Stimulated activated CD8-positive, alpha-beta memory T cell treated with anti-CD3 and anti-CD28 coated beads, Interleukin-7, amount 100 ng/mL, for 1 hour (primary cell): ENCODE results near the gene DPH2.

Experiments used
- DNase-seq, 2 donors: peaks; one replicate each; pipeline ENCODE4 v3.0.0-alpha.2; 2020; ENCODE audit warnings: low read depth in 2 of 2

DPH2 gene, protein sequence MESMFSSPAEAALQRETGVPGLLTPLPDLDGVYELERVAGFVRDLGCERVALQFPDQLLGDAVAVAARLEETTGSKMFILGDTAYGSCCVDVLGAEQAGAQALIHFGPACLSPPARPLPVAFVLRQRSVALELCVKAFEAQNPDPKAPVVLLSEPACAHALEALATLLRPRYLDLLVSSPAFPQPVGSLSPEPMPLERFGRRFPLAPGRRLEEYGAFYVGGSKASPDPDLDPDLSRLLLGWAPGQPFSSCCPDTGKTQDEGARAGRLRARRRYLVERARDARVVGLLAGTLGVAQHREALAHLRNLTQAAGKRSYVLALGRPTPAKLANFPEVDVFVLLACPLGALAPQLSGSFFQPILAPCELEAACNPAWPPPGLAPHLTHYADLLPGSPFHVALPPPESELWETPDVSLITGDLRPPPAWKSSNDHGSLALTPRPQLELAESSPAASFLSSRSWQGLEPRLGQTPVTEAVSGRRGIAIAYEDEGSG

DNA sequence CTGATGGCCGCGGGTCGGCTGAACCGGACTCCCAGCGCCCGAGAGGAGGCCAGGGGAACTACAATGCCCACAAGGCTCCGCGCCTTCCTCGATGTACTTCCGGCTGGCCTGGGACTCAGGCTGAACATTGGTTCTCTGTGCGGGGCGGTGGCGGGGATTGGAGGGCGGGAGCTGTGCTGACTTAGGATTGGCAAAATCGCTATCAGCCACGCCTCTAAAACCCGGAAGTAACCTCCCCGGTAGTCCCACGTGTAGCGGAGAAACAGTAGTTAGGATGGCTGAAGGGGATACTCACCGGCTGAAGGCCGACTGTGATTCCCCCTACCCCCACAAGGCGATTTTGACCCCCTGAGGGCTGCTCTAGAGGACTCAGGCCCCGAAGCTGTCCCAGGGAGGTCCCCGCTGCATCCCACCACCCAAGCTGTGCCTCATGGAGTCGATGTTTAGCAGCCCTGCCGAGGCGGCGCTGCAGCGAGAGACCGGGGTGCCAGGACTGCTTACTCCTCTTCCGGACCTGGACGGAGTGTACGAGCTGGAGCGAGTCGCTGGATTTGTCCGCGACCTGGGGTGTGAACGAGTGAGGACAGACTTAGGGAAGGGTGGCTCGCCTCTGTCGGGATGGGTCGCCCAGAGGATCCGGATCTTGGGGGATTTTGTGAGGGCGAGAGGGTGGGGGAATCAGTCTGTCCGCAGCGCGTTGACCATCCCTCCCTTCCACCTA, at the start of gene DPH2:
DPH2 (plus strand) TSS at position 265 of the 721 bp plus-strand sequence; CDS start at position 431, 166 bp downstream.
- peak; percentile 87 to 90 for DNase-seq

DNA sequence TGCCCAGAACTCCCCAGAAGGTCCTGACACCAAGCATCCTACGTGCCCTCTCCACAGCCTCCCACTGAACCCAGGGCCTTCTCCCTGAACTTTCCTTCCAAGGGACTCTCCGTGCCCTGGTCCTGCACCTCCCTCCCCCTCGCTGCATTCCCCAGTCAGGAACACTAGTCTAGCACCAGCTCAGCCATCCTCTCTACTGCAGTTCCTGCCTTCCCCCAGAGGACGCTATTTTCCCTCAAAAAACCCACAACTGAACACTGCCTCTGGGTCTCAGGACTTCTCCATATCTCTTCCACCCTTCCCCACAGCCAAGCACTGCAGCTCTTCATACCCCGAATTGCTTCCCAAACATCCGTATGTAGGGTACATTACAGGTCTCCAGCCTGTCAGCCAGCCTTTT, 48.8 kb upstream of the DPH2 start:
- DNase-seq = no peak

DNA sequence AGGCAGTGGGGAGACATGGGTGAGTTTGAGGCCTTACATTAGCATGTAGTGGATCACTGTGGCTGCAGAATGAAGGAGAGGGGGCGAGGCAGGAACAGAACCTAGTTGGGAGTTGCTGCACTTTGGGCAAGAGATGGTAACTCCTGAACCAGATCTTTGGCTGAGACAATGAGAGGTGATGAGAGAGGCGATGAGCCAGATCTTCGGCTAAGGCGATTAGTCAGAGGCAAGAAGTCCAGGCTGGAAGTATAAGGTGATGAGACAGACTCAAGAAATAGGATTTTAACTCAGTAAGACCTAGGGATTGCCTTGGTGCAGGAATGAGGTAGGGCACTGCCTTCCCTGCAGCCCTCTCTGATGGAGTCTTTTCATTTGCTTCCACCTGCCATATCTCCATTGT, 45.3 kb upstream of the DPH2 start:
- no peak for DNase-seq

DNA sequence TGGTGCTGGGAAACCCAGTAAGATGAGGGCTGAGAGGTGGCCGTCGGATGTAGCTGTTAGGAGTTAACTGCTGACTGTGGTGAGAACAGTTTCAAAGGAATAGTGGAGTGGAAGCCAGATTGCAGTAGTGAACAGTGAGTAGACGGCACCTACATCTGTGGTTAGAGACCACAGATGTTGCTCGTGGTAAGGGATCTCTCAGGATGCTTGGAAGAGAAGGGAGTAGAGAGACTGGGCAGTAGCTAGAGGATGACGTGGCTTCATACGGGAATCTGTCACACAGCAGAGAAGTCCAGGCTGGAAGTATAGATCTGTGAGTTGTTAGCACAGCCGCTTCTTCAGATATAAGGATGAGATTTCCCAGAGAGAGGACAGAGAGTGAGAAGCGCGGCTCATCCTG, 44.0 kb upstream of the DPH2 start:
- no peak for DNase-seq

DNA sequence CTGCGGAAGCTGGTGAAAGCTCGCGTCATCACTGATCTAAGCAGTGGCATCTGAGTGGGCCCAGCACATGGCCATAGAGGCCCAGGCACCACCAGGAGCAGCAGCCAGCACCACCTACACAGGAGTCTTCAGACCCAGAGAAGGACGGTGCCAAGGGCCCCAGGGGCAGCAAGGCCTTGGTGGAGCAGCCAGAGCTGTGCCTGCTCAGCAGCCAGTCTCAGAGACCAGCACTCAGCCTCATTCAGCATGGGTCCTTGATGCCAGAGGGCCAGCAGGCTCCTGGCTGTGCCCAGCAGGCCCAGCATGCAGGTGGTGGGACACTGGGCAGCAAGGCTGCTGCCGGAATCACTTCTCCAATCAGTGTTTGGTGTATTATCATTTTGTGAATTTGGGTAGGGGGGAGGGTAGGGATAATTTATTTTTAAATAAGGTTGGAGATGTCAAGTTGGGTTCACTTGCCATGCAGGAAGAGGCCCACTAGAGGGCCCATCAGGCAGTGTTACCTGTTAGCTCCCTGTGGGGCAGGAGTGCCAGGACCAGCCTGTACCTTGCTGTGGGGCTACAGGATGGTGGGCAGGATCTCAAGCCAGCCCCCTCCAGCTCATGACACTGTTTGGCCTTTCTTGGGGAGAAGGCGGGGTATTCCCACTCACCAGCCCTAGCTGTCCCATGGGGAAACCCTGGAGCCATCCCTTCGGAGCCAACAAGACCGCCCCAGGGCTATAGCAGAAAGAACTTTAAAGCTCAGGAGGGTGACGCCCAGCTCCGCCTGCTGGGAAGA, 39.5 kb upstream of the DPH2 start:
- DNase-seq = no peak

DNA sequence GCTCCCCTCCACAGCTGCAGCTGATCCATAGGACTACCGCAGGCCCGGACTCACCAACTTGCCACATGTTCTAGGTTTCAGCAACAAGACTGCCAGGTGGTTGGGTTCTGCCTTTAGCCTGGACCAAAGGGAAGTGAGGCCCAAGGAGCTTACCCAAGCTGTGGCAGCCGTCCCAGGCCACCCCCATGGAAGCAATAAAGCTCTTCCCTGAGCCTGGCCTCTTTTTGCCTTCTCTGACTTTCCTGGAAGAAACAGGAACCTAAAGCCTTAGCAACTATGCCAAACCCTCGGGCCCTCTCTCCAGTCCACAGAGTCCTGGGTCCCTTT, 38.9 kb upstream of the DPH2 start:
- no peak for DNase-seq

DNA sequence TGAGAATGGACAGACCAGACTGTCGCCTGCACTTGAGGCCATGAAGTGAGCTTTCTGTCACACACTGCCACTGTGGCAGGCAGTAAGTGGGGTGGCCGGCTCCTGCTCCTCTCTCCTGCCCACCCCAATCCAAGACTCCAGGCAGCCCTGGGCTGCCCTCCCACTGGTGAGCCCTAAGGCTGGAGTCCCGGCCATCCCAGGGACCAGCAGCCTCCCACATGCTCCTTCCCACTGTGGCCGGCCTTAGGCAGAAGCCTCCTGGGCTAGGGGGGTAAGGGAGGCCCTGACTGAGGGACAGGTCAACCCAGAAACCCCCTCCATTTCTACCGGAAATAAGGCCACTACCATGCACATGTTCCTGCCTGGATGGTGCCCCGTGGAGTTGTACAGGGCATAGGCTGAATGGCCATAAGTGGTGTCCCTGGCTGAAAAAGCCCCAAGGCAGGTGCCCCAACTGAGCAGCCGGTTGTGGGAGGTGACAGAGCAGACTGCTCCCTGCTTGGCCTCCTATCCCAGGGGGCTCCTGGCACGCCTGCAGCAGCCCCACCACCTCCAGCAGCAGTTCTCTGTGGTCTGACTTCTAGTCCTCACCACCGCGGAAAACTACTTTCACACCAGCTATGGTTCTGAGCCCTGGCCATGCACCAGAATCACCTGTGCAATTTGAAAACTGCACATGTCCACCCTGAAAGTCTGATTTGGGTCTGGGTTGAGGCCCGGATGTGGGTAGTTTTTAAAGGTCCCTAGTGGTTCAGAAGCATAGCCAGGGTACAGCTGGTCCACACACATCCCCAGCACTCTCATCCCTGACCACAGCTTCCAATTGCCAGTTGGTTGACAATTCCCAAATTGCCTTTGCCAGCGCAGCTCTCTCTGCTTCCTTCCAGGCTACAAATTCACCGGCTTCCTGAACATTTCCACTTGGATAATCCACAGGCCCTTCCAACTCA, 37.8 kb upstream of the DPH2 start:
- no peak for DNase-seq

DNA sequence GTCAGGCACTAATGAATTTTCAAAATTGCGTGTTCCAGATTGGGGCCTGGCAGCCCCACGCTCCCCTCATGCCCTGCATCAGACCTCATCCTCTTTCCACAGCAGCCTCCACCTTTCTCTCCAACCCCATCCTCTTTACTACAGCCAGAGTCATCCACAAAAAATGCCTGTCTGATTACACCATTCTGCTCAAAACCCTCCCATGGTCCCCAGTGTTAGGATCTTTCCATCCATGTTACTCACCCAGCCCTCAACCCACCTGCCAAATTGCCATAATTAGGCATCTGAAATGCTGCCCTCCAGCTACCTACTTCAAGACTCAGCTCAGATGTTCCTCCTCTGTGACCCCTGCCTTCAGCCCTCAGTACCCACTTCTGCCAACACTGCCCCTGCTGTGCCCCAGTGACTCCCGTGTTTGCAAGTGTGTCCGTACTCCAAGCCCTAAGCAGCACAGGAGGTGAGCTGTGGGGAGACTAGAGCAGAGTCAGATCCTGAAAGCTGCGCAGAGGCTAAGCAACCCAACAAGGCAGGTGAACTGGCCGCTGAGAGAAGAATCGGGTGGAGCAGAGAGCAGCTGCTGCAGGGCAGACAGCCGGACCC, 36.9 kb upstream of the DPH2 start:
- DNase-seq = no peak

DNA sequence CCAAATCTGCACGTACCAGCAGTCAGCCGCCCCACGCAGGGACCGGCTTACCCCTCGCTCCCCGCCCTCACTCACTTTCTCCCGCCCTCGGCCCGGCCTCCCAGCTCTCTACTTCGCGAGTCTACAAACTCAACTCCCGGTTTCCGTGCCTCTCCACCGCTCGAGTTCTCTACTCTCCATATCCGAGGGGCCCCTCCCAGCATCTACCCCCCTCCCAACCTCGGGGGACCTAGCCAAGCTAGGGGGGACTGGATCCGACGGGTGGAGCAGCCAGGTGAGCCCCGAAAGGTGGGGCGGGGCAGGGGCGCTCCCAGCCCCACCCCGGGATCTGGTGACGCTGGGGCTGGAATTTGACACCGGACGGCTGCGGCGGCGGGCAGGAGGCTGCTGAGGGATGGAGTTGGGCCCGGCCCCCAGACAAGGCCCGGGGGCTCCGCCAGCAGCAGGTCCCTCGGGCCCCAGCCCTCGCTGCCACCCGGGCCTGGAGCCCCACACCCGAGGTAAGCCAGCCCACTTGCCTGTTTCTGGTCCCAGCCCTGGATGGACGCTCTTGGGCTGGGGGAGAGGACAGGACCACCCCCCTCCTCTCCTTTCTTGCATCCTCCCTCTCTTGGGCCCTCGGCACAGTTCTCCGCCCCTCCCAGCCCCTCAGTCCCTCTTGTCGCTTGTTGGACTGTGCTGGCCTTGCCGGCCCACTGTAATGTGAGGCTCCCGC, 36.3 kb upstream of the DPH2 start, which contains the start of gene ARTN:
ARTN (plus strand) TSS at position 416 of the 715 bp plus-strand sequence. CDS start 1,856 bp downstream, outside the sequence.
- DNase-seq = no peak

DNA sequence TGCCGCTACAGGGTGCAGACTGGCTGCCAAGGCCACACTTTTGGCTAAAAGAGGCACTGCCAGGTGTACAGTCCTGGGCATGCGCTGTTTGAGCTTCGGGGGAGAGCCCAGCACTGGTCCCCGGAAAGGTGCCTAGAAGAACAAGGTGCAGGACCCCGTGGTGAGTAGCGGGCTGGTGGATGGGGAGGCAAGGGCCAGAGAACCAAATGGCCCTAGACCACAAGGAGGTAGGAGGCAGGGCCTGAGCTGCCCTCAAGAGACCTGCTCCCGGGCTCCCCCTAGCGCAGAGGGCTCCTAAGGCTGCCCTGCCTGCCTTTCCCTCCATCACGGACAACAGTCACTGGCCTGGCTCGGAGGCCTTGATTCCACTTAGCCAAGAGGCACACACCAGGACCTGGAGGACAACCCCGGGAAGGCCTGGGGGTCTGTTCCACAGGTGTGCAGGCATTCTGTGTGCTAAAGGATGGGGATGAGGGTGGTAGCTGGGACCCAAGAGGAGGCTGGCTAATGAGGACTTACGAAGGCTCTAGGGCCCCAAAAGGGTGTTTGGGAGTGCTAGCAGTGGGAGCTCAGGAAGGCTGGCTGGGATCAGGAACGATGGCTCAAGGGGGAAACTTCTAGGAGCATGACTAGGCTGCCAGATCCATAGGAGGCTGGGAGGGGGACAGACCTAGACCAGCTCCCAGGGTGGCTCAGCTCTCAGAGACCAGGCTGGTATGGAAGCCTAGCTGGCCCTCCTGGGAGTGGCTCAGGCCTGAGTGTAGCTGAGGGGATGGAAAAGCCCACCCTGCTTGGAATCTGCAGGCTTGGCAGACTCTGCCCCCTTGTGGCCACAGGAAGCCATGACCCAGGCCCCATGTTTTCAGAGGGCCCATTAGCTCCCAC, 35.5 kb upstream of the DPH2 start:
- peak in 1 of 2 donors; percentile 27 for DNase-seq

DNA sequence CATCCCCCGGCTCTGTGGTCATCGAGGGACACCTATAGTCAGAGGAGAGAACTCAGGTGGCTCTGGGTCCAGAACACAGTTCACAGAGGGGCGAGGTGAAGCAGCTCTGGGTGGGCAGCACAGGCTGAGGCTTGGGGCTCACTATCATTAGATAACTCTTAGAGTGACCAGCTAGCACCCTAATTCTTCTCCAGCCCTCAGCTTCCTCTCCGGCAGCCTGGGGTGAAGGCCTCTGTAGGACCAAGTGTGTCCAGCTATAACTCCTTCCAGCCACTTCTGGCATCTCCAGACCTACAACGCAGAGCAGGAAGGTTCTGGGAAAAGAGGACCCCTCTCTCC, 34.9 kb upstream of the DPH2 start:
- no peak for DNase-seq

DNA sequence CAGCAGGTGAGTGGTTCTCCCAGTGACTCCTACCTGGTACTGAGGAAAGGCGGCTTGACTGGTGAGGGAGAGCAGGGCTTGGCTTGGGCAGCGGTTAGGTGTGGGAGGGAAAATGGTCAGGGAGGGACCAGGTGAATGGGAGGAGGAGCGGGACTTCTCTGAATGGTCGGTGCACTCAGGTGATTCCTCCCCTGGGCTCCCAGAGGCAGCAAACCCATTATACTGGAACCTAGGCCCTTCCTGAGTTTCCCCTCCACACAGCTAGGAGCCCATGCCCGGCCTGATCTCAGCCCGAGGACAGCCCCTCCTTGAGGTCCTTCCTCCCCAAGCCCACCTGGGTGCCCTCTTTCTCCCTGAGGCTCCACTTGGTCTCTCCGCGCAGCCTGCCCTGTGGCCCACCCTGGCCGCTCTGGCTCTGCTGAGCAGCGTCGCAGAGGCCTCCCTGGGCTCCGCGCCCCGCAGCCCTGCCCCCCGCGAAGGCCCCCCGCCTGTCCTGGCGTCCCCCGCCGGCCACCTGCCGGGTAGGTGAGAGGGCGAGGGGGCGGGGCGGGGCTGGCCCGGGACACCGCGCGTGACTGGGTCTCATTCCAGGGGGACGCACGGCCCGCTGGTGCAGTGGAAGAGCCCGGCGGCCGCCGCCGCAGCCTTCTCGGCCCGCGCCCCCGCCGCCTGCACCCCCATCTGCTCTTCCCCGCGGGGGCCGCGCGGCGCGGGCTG, 33.9 kb upstream of the DPH2 start:
- DNase-seq = no peak

DNA sequence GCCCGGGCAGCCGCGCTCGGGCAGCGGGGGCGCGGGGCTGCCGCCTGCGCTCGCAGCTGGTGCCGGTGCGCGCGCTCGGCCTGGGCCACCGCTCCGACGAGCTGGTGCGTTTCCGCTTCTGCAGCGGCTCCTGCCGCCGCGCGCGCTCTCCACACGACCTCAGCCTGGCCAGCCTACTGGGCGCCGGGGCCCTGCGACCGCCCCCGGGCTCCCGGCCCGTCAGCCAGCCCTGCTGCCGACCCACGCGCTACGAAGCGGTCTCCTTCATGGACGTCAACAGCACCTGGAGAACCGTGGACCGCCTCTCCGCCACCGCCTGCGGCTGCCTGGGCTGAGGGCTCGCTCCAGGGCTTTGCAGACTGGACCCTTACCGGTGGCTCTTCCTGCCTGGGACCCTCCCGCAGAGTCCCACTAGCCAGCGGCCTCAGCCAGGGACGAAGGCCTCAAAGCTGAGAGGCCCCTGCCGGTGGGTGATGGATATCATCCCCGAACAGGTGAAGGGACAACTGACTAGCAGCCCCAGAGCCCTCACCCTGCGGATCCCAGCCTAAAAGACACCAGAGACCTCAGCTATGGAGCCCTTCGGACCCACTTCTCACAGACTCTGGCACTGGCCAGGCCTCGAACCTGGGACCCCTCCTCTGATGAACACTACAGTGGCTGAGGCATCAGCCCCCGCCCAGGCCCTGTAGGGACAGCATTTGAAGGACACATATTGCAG, 33.2 kb upstream of the DPH2 start:
- no peak for DNase-seq

DNA sequence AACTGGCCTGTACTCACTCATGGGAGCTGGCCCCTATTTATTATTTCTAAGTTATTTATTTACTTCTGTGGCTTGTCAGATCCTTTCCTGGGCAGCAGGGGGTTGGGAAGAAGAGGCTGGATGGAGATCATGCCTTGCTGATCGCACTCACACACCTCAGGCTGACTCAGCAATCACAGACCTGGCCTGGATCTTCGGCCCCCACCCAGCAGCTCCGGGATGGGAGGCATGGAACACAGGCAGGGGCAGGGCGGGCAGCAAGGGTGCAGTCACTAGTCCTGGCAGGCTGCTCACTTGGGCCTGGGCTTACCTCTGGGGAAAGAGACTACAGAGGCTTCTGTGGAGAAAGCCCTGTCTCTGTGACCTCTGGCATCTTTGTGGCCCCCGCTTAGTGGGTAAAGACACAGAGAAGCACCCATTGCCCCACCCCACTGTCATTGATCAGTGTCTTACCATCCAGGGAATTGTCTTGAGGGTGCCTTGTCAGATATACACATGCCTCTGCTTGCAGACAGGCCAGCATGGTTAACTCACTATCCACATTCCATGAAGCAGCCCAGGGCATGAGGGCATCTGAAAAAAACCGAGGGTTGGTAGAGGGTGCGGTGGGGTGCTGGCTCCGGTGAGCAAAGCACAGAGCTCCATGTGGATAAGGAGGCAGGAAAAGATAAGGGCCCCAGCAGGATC, 32.5 kb upstream of the DPH2 start:
- no peak for DNase-seq

DNA sequence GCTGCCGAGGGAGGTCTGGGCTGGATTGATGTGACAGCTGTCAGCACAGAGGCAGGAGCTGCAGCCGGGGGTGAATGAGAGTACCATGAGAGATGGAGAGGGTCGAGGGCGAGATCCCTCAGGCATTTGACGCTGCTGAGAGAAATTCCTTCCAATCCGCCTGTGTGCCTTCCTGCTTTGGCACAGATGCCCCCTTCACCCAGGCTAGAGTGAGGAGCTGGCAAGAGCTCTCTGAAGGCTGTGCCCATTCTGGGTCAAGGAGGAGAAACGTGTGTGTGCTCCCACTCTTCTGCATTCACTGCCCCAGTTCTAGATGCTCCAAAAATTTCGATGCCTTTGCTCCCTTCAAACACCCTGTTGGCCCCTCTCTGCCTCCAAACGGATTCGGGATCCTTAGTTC, 31.4 kb upstream of the DPH2 start:
- no peak for DNase-seq

DNA sequence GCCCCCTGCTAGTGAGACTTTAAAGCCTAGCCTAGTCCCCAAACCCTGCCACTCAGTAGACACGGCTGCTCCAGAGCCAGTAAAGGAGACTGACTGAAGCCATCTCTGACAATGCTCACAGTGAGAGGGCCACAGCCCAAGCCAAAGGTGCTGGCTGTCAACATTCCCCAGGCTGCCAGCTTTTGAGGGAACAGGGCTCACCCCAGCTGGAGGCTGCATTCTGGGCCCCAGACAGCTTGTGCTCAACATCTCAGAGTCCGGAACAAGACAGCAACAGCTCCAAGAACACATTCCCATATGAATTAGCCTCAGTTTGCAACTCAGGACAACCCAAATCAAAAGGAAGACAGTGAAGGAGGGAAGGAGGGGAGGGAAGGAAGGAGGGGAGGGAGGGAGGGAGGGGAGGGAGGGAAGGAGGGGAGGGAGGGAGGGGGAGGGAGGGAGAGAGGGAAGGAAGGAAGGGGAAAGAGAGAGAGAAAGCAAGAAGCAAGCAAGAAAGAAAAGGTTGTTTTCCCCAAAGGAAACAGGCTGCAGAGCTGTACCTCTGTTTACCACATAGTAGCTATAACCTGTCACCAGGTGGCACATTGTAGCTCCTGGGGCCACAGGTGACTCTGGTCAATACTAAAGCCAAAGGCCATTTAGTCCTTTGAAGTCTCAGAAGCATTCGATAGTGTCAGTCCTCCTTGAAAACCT, 30.8 kb upstream of the DPH2 start:
- DNase-seq = no peak

DNA sequence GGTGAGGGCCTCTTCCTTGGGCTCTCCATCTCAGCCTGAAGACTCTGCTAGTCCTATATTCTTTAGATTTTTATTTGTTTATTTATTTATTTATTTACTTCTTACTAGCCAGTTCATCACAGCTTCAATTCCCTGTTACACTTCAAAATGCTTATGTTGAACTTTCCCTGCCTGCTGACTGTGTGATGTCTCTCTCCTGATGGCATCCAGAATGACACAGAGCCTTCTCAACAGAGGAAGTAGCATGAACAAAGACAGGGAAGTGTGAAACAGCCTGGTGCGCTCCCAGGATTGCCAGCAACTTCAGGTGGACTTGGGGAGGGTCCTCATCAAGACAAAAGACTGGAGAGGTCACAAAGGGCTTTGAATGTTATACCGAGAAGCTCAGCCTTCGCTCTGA, 27.4 kb upstream of the DPH2 start:
- DNase-seq = no peak
